Measurements from ENCODE around the gene DHX36. TPM values are rescaled to one million over a fixed set of nuclear protein-coding genes. Genes with fewer than 3 reads are reported as not detected.

The DHX36 gene, protein sequence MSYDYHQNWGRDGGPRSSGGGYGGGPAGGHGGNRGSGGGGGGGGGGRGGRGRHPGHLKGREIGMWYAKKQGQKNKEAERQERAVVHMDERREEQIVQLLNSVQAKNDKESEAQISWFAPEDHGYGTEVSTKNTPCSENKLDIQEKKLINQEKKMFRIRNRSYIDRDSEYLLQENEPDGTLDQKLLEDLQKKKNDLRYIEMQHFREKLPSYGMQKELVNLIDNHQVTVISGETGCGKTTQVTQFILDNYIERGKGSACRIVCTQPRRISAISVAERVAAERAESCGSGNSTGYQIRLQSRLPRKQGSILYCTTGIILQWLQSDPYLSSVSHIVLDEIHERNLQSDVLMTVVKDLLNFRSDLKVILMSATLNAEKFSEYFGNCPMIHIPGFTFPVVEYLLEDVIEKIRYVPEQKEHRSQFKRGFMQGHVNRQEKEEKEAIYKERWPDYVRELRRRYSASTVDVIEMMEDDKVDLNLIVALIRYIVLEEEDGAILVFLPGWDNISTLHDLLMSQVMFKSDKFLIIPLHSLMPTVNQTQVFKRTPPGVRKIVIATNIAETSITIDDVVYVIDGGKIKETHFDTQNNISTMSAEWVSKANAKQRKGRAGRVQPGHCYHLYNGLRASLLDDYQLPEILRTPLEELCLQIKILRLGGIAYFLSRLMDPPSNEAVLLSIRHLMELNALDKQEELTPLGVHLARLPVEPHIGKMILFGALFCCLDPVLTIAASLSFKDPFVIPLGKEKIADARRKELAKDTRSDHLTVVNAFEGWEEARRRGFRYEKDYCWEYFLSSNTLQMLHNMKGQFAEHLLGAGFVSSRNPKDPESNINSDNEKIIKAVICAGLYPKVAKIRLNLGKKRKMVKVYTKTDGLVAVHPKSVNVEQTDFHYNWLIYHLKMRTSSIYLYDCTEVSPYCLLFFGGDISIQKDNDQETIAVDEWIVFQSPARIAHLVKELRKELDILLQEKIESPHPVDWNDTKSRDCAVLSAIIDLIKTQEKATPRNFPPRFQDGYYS
- 29.4 and 40.2 TPM in 2 replicates for total RNA-seq (2014; rRNA removed; shearing (Covaris generic))

DNA sequence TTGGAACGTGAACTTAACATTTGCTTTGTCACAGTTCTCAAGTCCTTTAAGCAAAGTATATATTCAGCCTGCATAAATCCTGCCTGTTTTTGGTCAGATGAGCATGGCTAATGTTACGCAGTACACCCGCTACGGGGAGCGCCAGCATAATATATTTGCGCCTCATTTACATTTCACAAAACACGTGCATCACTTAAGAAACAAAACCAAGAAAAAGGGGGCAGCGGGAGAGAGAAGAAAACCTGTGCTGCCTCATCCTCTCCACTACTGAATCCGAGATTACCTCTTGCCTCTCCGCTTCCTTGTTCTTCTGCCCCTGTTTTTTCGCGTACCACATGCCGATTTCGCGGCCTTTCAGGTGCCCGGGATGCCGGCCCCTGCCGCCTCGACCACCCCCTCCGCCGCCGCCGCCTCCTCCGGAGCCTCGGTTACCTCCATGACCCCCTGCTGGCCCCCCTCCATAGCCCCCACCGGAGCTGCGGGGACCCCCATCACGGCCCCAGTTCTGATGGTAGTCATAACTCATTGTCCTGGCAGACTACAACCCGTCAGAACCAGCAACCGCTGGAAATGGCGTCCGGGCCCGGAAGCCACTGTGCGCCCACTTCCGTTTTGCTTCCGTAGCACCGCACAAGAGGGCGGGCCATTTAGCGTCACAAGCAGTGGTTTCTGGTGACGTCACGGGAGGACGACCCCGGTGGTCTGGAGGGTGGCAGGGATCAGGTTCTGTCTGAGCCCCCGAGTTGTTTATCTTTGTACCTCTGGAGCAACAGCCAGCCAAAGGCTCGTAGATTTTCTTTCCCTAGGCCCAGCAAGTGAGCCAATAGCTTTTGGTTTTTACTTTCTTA, at the start of gene DHX36:
DHX36 (minus strand) TSS at position 597 of the 848 bp plus-strand sequence; CDS start at position 526, 71 bp downstream.
- DNase-seq (ENCODE audit: low read depth) = peak; percentile 92

DNA sequence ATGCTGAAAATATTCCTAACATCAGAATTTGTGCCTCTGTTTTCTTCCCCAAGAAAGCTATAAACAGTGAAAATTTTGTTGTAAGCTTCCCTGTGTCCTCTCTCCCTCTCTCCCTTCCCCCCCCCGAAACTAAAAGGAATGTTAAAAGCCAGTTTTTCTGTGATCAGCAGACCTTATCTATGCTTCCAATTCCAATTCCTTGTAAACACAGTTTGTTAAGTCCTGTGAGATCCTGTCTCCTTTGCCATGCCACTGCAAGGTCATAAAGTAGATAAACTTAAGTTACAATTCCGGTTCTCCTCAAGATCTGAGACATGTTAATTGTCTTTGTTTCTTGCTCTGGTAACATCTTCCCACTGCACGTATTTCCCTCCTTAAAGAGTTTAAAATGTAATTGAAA, 42.9 kb upstream of the DHX36 start:
- DNase-seq (ENCODE audit: low read depth) = no peak

DNA sequence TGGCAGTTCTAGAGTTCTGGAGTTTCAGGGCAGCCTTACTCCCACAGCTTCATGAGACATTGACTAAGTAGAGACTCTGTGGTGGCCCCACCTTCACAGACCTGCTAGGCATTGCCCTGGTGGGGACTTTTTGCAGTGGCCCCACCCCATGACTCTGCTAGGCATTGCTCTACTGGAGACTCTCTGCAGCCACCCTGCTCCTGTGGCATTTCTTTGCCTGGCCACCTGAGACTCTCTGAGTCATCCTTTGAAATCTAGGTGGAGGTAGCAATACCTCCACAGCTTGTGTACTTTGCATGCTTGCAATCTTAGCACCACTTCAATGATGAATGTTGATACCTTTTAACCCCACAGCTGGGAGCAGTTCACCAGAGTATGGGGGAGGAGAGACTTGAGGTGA, 40.6 kb upstream of the DHX36 start:
- no peak for DNase-seq (ENCODE audit: low read depth)

DNA sequence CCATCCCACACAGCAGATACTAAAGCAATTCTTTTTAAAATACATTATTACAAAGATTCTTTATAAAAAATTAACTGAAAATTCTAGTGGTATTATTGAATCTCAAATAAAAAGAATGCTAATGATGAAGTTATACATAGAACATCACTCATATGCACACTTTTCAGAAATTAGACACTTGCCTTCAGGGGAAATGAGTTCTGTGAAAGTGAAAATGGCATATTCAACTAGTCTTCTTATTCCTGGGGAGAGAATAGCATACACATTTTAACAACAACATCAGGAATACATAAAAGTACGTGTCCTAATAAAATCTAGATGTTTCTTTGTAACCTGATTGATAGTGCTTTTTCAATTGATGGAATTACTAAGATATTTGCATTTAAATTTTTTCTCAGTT, 36.8 kb upstream of the DHX36 start:
- DNase-seq (ENCODE audit: low read depth) = no peak

DNA sequence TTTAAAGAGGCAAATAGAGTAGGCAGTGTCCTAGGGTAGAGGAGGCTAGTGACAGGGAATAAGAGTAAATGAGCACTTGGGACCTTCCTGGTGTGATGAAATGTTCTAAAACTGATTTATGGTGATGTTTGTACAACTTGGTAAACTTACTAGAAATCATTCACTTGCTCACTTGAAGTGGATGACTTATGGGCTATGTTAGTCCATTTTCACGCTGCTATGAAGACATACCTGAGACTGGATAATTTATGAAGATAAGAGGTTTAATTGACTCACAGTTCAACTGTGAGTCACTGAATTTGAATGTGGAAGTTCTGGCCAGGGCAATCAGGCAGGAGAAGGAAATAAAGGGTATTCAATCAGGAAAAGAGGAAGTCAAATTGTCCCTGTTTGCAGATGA, 31.7 kb upstream of the DHX36 start:
- DNase-seq (ENCODE audit: low read depth) = no peak

DNA sequence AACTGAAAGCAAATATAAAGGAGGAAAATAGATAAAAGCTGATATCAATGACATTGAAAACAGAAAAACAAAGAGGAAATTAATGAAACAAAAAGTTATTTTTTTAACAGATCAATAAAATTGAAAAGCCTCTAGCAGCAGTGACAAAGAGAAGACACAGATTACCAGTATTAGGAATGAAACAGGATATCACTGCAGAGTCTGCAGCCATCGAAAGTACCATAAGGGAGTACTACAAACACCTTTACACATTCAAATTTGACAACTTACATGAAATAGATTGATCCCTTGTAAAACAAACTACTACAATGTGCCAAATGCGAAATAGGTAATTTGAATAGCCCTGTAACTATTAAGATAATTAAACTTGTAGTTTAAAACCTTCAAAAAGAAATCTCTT, 24.9 kb upstream of the DHX36 start:
- DNase-seq (ENCODE audit: low read depth) = no peak

DNA sequence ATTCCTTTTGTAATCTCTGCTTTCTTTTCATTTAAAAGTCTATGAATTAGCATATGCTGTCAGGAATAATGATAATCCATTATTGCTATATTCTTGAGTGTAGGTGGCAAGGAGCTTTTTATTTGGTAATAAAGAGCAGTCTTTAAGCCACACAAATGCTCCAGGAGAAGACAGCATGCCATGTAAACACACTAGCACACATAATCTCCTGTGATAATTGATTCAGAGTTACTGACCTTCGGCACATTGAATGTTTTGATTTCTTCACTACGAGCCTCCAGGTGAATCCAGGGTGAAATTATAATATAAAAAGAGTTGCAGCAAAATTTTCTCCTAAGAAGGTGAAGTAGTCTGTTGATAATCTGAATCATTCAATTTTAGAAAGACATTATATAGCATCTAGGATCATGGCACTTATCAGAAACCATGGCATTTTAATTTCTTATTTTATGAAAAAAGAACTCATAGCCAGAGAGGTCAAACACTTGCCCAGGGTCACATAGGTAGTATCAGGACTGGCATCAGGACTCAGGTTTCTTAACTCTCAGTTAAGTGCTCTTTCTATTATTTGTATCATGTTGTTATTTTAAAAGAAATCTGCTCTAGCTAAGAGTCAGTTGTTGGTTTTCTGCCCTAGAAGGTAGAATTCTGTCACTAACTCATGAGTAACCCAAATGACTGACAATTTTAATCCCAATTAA, 21.3 kb upstream of the DHX36 start:
- DNase-seq (ENCODE audit: low read depth) = no peak

DNA sequence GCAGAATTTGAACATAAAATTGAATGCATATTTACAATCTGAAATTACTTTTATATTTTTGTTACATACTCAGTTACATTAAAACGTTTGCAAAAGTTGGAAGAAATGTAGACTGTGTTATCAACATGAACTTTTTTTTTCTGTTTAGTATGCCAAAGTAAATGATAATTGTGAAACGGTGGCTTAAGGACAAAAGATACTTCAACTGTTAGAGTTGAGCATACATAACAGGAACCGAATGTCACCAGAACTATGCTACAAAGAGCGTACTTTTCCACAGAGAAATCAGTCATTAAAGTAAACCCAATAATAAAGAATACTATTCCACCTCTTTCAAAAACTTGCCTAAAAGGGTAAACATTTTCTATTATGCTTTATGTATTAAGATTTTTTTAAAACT, 14.3 kb upstream of the DHX36 start:
- no peak for DNase-seq (ENCODE audit: low read depth)

DNA sequence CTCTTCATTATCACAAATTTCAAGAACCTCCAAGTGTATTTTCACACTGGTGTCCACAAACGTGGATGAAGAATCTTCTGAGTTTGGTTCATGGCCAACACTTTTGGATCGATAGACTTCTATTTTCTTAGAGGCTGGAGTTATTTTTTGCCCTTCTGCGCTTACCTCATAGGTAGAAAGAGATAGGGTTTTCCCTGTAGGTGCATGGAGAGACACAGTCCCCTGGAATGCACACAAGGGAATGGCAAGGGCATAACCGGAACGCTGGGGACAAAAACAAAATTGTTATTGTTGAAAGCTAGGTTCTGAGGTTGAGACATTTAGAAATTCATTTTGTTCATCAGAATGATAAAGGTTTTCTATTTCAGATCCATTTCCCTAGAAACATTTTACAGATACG, 13.7 kb upstream of the DHX36 start:
- no peak for DNase-seq (ENCODE audit: low read depth)

DNA sequence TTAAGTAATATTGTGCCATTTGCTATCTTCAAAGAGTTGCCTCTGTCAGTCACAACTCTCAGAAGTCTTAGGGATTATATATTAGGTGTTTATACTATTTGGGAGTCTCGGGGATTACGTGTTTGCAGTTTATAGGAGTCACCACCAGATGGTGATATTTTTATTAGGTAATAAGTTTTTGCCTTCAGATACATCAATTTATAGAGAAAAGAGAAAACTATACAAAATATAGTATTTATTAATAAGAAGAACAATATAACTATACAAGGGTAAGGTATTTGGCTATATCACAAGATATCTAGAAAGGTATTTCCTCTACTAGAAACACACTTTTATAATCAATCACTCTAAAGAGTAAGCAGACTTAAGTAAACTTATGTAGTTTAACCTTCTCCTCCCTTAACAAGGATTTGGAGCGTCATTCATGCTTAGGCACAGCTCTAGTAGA, 10.7 kb upstream of the DHX36 start:
- DNase-seq (ENCODE audit: low read depth) = peak; percentile 52

DNA sequence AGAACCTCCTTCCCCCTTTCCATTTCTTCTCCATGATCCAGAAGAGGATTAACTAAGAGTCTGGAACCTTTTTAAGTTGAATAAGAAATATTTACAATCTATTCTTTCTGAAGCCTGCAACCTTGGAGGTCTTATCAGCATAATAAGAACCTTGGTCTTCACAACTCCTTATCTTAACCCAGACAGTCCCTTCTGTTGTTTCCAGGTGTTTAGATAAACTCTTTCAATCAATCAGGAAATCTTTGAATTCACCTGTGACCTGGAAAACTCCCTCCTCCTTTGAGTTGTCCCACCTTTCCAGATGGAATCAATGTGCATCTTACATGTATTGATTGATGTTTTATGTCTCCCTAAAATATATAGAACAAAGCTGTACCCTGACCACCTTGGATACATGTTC, 3.6 kb upstream of the DHX36 start:
- no peak for DNase-seq (ENCODE audit: low read depth)

DNA sequence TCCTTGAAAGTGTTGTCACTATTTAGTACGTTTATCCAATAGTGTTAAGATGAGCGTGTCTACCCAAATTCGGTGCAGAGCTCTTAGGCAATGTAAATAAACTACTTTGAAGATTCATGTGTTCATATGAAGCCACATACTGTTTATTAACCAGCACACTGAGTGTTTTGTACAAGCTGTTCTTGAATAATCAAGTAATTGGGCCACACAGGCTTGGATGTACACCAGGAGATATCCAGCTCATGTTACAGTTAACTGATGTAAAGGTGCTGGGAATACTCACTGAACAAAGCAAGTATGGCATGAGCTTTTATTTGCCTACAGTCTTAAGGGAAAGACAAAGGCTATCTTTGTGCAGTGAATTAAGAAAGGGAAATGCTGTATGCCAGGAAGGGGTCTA, 632 bp upstream of the DHX36 start:
- DNase-seq (ENCODE audit: low read depth) = peak; percentile 3

DNA sequence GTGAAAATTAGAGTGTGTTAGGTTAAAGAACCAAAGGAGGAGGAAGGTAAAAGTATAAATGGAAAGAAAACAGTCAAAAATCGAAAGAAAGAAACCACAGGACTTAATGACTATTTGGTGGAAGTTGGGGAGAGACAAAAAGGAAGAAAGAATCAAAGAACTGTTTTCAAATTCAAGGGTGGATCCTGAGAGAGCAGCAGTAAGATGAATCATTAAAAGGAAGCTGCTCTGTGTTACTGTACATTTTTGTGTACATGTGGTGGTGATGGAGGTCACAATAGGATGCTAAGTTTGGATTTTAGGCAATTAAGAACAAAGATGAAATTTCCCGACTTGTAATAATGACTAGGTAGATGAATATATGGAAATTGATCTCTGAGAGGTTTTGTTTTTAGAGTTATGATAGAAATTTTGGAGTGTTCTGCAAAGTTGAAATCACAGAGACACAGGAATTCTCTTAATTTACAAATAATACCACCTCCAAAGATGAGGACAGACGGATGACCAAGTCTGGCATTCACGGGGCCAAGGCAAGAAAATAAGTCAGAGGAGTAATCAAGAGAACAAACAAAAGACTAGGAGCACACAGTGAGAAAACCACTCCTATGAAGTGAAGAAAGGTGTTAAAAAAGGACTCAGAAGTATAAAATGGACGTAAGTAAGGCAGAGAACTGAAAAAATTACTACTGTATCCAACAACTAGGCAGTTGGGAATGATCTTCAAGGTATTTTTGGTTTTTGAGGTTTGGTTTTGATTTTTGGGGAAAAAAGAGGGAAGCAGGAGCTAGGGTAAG, 7.1 kb downstream of the DHX36 start:
- no peak for DNase-seq (ENCODE audit: low read depth)

DNA sequence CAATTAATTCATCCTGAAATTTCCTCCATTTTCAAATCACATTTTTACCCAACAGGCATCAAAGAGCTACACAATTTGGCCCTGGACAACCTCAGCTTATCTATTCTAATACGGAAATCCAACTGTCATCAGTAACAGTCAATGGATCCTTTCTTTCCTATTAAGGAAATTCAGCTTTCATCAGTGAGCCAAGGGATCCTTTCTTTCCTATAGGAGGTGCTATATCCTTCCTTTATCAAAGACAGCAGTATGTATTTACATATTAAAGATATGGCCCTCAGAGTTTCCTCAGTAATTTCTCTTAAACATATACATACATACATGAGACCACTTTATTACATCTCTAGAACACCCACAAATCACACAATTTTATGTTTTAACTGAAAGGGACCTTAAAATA, 10.1 kb downstream of the DHX36 start:
- DNase-seq (ENCODE audit: low read depth) = no peak

DNA sequence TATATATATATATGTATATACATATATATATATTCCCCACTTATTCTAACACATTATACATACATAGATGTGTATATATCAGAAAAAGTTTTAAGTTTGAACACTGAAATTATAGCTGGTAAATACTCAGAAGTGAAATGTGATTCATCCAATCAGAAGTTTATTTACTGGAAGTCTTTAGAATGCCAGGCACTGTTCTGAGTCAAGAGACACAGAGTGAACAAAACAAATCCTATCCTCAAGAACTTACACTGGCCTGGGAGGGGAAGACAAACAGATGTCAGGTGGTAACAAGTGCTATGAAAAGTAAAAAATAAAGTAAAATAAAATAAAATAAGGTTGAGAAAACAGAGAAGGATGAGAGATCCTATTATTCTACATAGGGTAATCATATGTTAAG, 13.4 kb downstream of the DHX36 start:
- DNase-seq (ENCODE audit: low read depth) = peak; percentile 28

DNA sequence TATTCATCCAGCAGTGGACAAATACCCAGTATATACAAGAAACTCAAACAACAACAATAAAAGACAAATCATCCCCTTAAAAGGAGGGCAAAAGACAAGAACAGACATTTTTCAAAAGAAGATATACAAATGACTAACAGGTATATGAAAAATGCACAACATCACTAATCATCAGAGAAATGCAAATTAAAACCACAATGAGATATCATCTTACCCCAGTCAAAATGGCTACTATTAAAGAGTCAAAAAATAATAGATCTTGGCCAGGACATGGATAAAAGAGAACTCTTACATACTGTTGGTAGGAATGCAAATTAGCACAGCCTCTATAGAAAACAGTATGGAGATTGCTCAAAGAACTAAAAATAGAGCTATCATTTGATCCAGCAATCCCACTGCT, 16.9 kb downstream of the DHX36 start:
- DNase-seq (ENCODE audit: low read depth) = peak; percentile 11

DNA sequence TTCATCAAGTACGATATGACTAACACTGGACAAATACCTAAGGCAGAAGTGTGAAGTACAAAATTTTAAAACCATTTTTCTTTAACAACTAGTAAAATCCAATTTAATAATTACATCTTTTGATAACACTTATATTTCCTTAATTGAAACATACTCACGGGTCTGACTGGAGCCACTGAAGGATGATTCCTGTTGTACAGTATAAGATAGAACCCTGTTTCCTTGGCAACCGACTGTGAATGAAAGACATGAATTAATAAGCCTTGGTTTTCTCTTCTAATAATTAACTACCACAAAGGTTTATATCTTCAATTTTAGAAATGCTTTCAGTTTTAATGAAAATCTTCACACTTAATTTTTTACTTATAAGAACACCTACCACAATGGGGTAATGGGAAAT, 19.4 kb downstream of the DHX36 start:
- DNase-seq (ENCODE audit: low read depth) = no peak

DNA sequence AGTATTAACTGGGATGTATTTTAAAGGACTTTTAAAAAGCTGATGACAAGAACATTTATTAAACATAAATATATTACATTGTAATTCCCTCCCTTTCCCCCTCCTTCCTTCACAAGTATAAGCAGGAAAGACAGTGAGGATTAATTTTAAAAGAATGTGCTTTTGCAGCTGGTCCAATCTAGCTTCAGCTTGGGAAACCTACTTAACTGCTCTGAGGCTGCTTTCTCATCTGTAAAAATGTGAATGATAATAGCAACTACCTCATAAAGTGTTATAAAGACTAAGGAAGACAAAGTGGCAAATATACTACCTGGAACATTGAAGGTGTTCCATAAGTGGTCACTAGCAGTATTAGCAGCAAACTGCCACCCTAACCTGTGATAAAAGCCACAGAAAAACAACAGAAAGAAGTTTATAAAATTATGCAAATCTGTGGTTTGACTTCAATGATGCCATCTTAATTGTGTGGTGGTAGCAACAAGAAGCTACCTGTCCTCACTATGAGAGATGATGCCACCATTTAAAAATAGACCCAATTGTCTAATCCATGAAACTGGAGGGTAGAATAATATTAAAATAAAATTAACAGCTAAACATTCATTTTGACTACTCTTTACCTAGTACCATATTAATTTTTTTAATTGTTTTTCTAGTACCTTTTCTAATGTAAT, 20.0 kb downstream of the DHX36 start:
- peak; percentile 29 for DNase-seq (ENCODE audit: low read depth)

DNA sequence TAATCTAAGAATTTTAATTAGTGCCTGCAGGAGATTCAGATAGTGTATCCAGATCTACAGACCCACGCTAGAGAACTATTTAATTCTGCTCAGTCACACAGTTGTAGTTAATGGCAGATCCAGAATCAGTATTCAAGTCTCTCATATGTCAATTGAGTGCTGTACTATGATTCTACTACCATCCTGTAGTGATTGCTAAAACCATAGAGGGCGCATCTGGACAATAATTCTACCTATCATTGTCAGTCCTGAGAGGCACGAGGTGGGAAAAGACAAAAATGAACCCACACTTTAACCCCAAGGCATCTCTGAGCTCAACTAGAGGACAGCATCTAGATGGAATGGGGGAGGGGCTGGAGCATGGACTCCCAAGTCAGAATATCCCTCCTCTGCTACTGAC, 22.7 kb downstream of the DHX36 start:
- no peak for DNase-seq (ENCODE audit: low read depth)

DNA sequence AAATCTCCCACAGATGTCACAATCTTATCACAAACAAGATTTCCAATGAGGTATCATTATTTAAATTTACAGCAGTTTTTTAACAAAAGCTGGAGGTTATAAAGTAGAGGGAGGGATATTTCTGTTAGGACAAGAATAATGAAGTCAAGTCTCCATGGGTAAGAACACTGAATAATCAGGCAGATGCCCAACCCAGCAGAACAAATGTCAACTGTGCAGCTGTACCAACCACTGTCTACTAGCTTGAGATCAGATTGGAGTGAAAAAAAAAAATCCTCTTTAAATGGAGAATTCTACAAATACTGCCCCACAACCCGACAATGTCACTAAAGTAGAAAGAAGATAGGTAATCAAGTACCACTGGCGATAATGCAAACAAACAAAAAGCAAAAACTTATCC, 30.3 kb downstream of the DHX36 start:
- DNase-seq (ENCODE audit: low read depth) = no peak
